ENCODE measurements around the gene RASSF4. TPM values are rescaled to one million over a fixed set of nuclear protein-coding genes. Genes with fewer than 3 reads are reported as not detected.

The RASSF4 gene
- total RNA-seq, 1 donor from 2014 or later, result 40.0 TPM

- H3K4me1 ChIP-seq, result peaks cover 28 to 49% of the 10 kb centered on the region in 2 donors
- peak overlapping the region; percentile 71 to 77 for H3K4me3 ChIP-seq
- no peaks in the 10 kb centered on the region for H3K9me3 ChIP-seq
- TF ChIP-seq CTCF (IDR thresholded peaks at IDR 0.05), result no peak
- H3K27me3 ChIP-seq, result no peaks in the 10 kb centered on the region
- intact Hi-C loops (cut with DNase I), result loop anchor here (1.0 to 10.0 kb wide), 4 partner anchors 24 to 1303 kb away; no protein-coding TSS in a partner anchor
- peaks cover 6 to 24% of the 10 kb centered on the region in 2 donors for H3K36me3 ChIP-seq
- DNase-seq (ENCODE audit: low spot score in 2 of 2), result no peak
- H3K27ac ChIP-seq, result peak overlapping the region; percentile 89 to 91
These were observed 17.9 kb downstream of the RASSF4 start for GRCh38 chr10:44977287-44978212.

GRCh38 chr10:44978213-44978569, 18.6 kb downstream of the RASSF4 start:
- Histone ChIP-seq H3K4me3 (peak overlapping the region; percentile 71 to 77), H3K36me3 (peaks cover 6 to 22% of the 10 kb centered on the region in 2 donors), H3K4me1 (peaks cover 29 to 55% of the 10 kb centered on the region in 2 donors), H3K27me3 (no peaks in the 10 kb centered on the region), H3K9me3 (no peaks in the 10 kb centered on the region), H3K27ac (peak overlapping the region; percentile 89 to 91)
- no peak for DNase-seq (ENCODE audit: low spot score in 2 of 2)
- TF ChIP-seq CTCF (IDR thresholded peaks at IDR 0.05), result no peak
- intact Hi-C loops (cut with DNase I), result loop anchor here (1.0 to 10.0 kb wide), 4 partner anchors 23 to 1303 kb away; no protein-coding TSS in a partner anchor

GRCh38 chr10:44978570-44979280, 19.1 kb downstream of the RASSF4 start, which contains the start of gene DEPP1:
Gene DEPP1, minus strand, starts transcription at chr10:44978809. Its CDS starts 779 bp downstream, at chr10:44978030.
- intact Hi-C loops (cut with DNase I), result loop anchor here (1.0 to 10.0 kb wide), 4 partner anchors 23 to 1304 kb away; no protein-coding TSS in a partner anchor
- H3K27ac ChIP-seq, result peak within 1 kb of the TSS; percentile 89 to 91
- H3K9me3 ChIP-seq, result no peaks in the 10 kb centered on the region
- peak; percentile 80 to 96 for DNase-seq (ENCODE audit: low spot score in 2 of 2)
- peaks cover 32 to 58% of the 10 kb centered on the region in 2 donors for H3K4me1 ChIP-seq
- TF ChIP-seq CTCF (IDR thresholded peaks at IDR 0.05), result peak in 2 of 3 experiments; percentile 5 to 9
- peaks cover 6 to 22% of the 10 kb centered on the region in 2 donors for H3K36me3 ChIP-seq
- no peaks in the 10 kb centered on the region for H3K27me3 ChIP-seq
- H3K4me3 ChIP-seq, result peak within 1 kb of the TSS; percentile 71 to 77

GRCh38 chr10:44979281-44980191, 19.9 kb downstream of the RASSF4 start:
- Histone ChIP-seq H3K4me1 (peaks cover 36 to 60% of the 10 kb centered on the region in 2 donors), H3K4me3 (peak overlapping the region in 1 of 2 donors; percentile 11), H3K9me3 (no peaks in the 10 kb centered on the region), H3K27me3 (no peaks in the 10 kb centered on the region), H3K27ac (peak overlapping the region; percentile 89 to 91), H3K36me3 (peaks cover 6 to 22% of the 10 kb centered on the region in 2 donors)
- TF ChIP-seq CTCF (IDR thresholded peaks at IDR 0.05), result no peak
- intact Hi-C loops (cut with DNase I), result loop anchor here (5.0 to 10.0 kb wide), 3 partner anchors 117 to 1305 kb away; no protein-coding TSS in a partner anchor
- DNase-seq (ENCODE audit: low spot score in 2 of 2), result no peak
